Measurements from ENCODE around the gene SLC5A11. TPM values are rescaled to one million over a fixed set of nuclear protein-coding genes. Genes with fewer than 3 reads are reported as not detected.

The SLC5A11 gene
- total RNA-seq, 3 donors from 2014 or later (not counting 1 experiment from before 2014, with no cell fraction given): 0.20 to 0.40 TPM; not detected in 1

- intact Hi-C loops (cut with micrococcal nuclease): no loop called here
- Mint-ChIP-seq H3K4me3 (no peak overlapping the region), H3K27ac (no peak overlapping the region)
Measured at GRCh38 chr16:24954137-24954536, 108.4 kb downstream of the SLC5A11 start.

GRCh38 chr16:24955975-24956731 is 110.4 kb downstream of the SLC5A11 start:
- Histone ChIP-seq H3K4me1 (ENCODE audit: control insufficient read depth, insufficient read depth, low read length) (no peaks in the 10 kb centered on the region), H3K27me3 (ENCODE audit: control insufficient read depth, insufficient read depth, low read length) (no peaks in the 10 kb centered on the region), H3K4me3 (ENCODE audit: low read length) (no peak overlapping the region), H3K9me3 (ENCODE audit: control insufficient read depth, insufficient read depth, low read length) (no peaks in the 10 kb centered on the region), H3K27ac (ENCODE audit: low read length) (no peak overlapping the region), H3K36me3 (ENCODE audit: control insufficient read depth, insufficient read depth, low read length) (peaks cover 87% of the 10 kb centered on the region)
- Mint-ChIP-seq H3K27ac (peak overlapping the region in 1 of 2 donors; percentile 46), H3K27me3 (ENCODE audit: low read depth in 2 of 2) (no peaks in the 10 kb centered on the region), H3K9me3 (no peaks in the 10 kb centered on the region), H3K36me3 (peaks cover 34% of the 10 kb centered on the region), H3K4me3 (no peak overlapping the region), H3K4me1 (peaks cover 0 to 12% of the 10 kb centered on the region in 2 donors)
- ATAC-seq: peak in 2 of 3 donors; percentile 35 to 48
- intact Hi-C loops (cut with micrococcal nuclease): no loop called here
- no peak for DNase-seq
- no peak for TF ChIP-seq CTCF (IDR thresholded peaks at IDR 0.05)
- 91% methylated on average over 10 of the region's 11 CpGs for WGBS (ENCODE audit: insufficient coverage)

More at GRCh38 chr16:24954137-24954536, 108.4 kb downstream of the SLC5A11 start:
- Mint-ChIP-seq H3K4me1 (peaks cover 0 to 12% of the 10 kb centered on the region in 2 donors), H3K36me3 (peaks cover 33% of the 10 kb centered on the region), H3K27me3 (ENCODE audit: low read depth in 2 of 2) (no peaks in the 10 kb centered on the region), H3K9me3 (no peaks in the 10 kb centered on the region)
- 95% methylated on average over 4 of the region's 4 CpGs for WGBS (ENCODE audit: insufficient coverage)
- Histone ChIP-seq H3K4me1 (ENCODE audit: control insufficient read depth, insufficient read depth, low read length) (no peaks in the 10 kb centered on the region), H3K27me3 (ENCODE audit: control insufficient read depth, insufficient read depth, low read length) (no peaks in the 10 kb centered on the region), H3K4me3 (ENCODE audit: low read length) (no peak overlapping the region), H3K9me3 (ENCODE audit: control insufficient read depth, insufficient read depth, low read length) (no peaks in the 10 kb centered on the region), H3K27ac (ENCODE audit: low read length) (no peak overlapping the region), H3K36me3 (ENCODE audit: control insufficient read depth, insufficient read depth, low read length) (peaks cover 90% of the 10 kb centered on the region)
- DNase-seq (no peak), ATAC-seq (no peak)
- TF ChIP-seq CTCF (IDR thresholded peaks at IDR 0.05): no peak

DNA sequence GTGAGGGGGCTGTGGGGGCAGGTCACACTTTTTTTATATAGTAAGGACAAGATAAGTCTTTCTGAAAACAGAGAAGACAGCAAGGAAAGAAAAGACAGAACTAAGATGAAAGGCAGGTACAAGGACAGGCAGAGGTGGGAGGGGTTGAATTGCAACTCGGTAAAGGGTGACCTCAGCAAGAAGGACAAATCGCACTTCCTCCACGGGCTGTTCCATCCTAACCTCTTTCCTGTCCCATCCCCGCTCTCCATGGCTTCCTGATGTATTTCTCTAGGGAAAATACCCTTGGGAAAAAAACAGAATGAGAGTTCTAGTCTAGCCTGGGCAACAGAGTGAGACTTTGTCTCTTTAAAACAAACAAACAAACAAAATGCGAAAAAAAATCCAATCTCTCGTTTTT is 112.1 kb downstream of the SLC5A11 start:
- WGBS (ENCODE audit: insufficient coverage): 94% methylated on average over 5 of the region's 6 CpGs
- Histone ChIP-seq H3K4me1 (ENCODE audit: control insufficient read depth, insufficient read depth, low read length) (no peaks in the 10 kb centered on the region), H3K9me3 (ENCODE audit: control insufficient read depth, insufficient read depth, low read length) (no peaks in the 10 kb centered on the region), H3K27me3 (ENCODE audit: control insufficient read depth, insufficient read depth, low read length) (no peaks in the 10 kb centered on the region), H3K36me3 (ENCODE audit: control insufficient read depth, insufficient read depth, low read length) (peaks cover 85% of the 10 kb centered on the region), H3K4me3 (ENCODE audit: low read length) (no peak overlapping the region), H3K27ac (ENCODE audit: low read length) (no peak overlapping the region)
- ATAC-seq: no peak
- no peak for DNase-seq
- TF ChIP-seq CTCF (IDR thresholded peaks at IDR 0.05): no peak
- Mint-ChIP-seq H3K4me1 (peaks cover 0 to 12% of the 10 kb centered on the region in 2 donors), H3K27me3 (ENCODE audit: low read depth in 2 of 2) (no peaks in the 10 kb centered on the region), H3K9me3 (no peaks in the 10 kb centered on the region), H3K27ac (no peak overlapping the region), H3K4me3 (no peak overlapping the region), H3K36me3 (peaks cover 42% of the 10 kb centered on the region)
- intact Hi-C loops (cut with micrococcal nuclease): no loop called here

Other genes with a start within 250 kb of the SLC5A11 start
- gene TNRC6A, start 116.3 kb upstream of the SLC5A11 start, total RNA-seq: 10 to 100 TPM; 53.9 to 68.5 (median 66.3) TPM
- 10 to 100 TPM; 67.0 to 85.7 (median 84.7) TPM for gene ARHGAP17, start 169.4 kb downstream of the SLC5A11 start, total RNA-seq

Data from natural killer cell (primary cell).